GM06990 (cell line): ENCODE measurements around the gene LMAN1L.

ENCODE experiments used
- DNase-seq: peaks from one replicate; pipeline ENCODE4 v3.0.0-alpha.2; 2011; ENCODE audit not compliant: insufficient read length; ENCODE audit errors: extremely low read depth
- H3K27me3 ChIP-seq: replicated peaks from 2 replicates; pipeline ENCODE4 v1.6.0; 2011; ENCODE audit warnings: low read length; ENCODE audit not compliant: control insufficient read depth, insufficient read depth
- H3K36me3 ChIP-seq: 2 replicates; pipeline ENCODE4 v1.5.1; 2011; ENCODE audit warnings: low read length; ENCODE audit not compliant: control insufficient read depth, insufficient read depth
- H3K4me3 ChIP-seq: replicated peaks from 2 replicates; pipeline ENCODE4 v1.5.1; 2011; ENCODE audit warnings: low read depth, mild to moderate bottlenecking, control low read depth, low read length
- CTCF ChIP-seq: IDR thresholded peaks from 2 replicates; pipeline ENCODE4 v1.5.1; 2011; ENCODE audit warnings: low read length, control low read depth, mild to moderate bottlenecking, inconsistent platforms; ENCODE audit not compliant: insufficient read depth, poor library complexity, severe bottlenecking

LMAN1L gene

GRCh38 chr15:74829486-74829885, 16.9 kb downstream of the LMAN1L start:
- DNase-seq: no peak
- Histone ChIP-seq H3K27me3 (no peaks in the 10 kb centered on the region; the same call in none of the 2 replicates), H3K4me3 (no peak overlapping the region), H3K36me3 (no peaks in the 10 kb centered on the region)
- TF ChIP-seq CTCF: no peak

- no peak for DNase-seq
- TF ChIP-seq CTCF: no peak
- Histone ChIP-seq H3K36me3 (no peaks in the 10 kb centered on the region), H3K4me3 (no peak overlapping the region), H3K27me3 (no peaks in the 10 kb centered on the region; the same call in none of the 2 replicates)
These were observed 17.4 kb downstream of the LMAN1L start for GRCh38 chr15:74829991-74830390.

DNA sequence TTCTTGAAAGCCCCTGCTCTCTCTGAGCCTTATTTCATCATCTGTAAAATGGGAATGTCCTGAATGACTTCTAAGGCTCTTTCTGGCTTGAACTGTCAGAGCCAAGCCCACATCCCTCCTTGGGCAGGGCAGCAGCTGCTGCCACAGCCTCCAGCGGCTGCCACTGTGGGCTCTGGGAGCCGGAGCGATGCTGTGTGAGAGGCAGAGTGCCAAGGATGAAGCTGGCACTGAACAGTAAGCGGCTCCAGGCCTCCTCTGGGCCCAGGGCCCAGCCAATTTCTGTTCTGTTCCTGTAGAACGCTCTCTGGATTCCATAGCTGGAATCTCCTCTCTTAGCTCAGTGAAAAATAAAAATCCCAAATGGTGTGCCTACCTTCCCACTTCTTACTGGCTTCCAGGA, 18.2 kb downstream of the LMAN1L start:
- H3K27me3 ChIP-seq: no peaks in the 10 kb centered on the region; the same call in none of the 2 replicates

DNA sequence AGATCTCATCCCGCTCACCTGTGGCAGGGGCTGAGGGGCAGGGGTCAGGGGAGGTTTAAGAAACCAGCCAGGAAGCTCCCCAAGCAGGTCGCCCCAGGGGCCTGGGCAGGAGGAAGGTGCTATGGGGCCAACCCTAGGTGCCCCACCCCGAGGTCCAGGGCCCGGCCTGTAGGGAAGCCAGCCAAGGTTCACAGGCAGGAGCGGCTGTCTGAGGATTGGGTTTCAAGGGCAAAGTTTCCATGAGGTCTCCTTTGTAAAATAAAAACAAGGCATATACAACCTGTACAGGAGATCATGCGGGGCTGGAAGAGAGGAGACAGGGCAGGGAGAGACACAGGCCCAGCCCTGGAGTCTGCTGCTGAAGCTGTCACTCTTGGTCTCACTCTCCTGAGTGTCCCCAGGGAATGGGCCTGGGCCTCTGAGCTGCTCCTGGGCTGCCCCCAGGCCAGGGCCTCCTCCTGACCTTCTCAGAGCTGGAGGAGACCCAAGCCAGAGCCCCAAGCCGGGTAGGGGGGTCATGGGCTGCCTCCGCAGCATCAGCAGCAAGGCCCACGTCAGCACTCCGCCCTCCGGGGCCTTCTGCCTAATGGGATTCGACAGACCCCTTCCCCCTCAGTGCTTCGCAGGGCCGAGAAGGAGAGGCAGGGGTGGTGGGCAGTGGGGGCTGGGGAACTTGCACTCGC, 19.3 kb downstream of the LMAN1L start:
- DNase-seq: no peak

More for the DNA sequence above, 18.2 kb downstream of the LMAN1L start:
- peaks cover 6% of the 10 kb centered on the region for H3K36me3 ChIP-seq
- H3K4me3 ChIP-seq: no peak overlapping the region
- DNase-seq: no peak
- TF ChIP-seq CTCF: no peak

GRCh38 chr15:74832826-74833225, 20.2 kb downstream of the LMAN1L start:
- no peak overlapping the region for H3K4me3 ChIP-seq
- no peak for TF ChIP-seq CTCF
- no peak for DNase-seq
- H3K27me3 ChIP-seq: no peaks in the 10 kb centered on the region
- peaks cover 8% of the 10 kb centered on the region for H3K36me3 ChIP-seq

More for the DNA sequence above, 19.3 kb downstream of the LMAN1L start:
- Histone ChIP-seq H3K36me3 (peaks cover 8% of the 10 kb centered on the region), H3K4me3 (no peak overlapping the region), H3K27me3 (no peaks in the 10 kb centered on the region; the same call in none of the 2 replicates)
- no peak for TF ChIP-seq CTCF
